HG02840 (cell line): ENCODE data around the gene MINK1.

Source experiments
- ATAC-seq: cut with Tn5 transposase; IDR thresholded peaks from one replicate; pipeline ENCODE4 v1.9.1; 2021; ENCODE audit warnings: mild to moderate bottlenecking, moderate library complexity, moderate number of reproducible peaks; ENCODE audit not compliant: unreplicated experiment, low FRiP score

Gene MINK1

GRCh38 chr17:4944163-4944553 is 111.0 kb downstream of the MINK1 start:
- no peak for ATAC-seq

DNA sequence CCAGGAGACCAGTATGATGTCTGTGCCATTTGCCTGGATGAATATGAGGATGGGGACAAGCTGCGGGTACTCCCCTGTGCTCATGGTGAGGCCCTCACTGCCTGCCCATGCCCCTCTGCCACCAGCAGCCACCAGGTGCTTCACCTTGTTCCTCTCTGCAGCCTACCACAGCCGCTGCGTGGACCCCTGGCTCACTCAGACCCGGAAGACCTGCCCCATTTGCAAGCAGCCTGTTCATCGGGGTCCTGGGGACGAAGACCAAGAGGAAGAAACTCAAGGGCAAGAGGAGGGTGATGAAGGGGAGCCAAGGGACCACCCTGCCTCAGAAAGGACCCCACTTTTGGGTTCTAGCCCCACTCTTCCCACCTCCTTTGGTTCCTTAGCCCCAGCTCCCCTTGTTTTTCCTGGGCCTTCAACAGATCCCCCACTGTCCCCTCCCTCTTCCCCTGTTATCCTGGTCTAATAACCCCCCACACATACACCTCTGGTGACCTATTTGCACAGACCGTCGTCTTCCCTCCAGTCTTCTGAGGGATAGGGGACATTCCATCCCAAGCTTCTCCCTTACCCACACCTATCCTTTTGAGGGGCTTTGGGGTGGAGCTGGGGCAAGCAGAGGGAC is 111.5 kb downstream of the MINK1 start:
- no peak for ATAC-seq

DNA sequence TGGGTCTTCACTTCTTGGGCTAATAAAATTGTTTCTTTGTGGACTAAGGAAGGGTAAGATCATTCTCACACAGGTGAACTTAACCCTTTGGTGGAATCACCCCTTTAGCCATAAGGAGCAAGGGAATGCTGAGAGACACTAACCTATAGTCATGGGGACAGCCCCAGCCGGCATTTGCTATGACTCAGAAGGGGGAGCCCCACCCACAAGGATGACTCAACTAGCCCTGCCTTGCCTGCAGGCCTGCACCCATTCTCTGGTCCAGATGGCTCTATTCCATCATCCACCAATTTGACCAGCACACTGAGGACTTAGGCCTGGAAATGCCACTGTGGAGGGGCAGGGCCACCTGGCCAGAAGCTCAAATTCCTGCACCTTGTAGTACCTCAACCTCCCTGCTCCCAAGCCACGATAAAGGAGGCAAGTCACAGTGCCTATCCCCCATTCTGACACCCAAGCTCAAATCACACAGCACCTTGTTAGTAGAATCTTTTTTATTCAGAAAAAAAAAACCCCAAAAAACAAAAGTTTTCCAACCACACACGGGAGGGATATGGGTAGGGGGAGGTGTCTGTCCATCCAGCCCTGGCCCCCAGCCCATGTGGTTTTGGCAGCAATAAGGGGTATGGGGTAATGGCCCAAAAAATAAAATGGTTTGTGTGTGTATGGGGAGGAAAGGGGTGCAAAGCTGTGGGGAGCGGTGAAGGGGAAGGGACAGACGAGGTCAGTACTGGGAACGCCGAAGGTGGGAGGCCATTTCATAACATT is 112.2 kb downstream of the MINK1 start:
- no peak for ATAC-seq

DNA sequence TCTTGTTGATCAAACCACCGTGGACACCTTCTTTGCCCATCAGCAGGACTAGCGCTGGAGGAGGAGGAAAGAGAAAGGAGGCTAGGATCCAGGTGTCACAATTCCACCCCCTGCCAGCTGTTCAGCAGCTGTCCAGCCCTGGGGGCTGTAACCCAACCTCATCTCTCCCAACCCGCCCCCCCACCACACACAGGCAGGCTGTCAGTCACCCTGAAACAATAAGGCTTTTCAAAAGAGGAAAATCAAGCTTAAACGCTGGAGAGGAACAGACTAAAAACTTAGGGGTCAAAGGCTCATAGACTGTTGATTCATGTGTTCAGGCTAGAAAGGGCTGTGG is 112.8 kb downstream of the MINK1 start:
- ATAC-seq, result no peak

- no peak for ATAC-seq
These were observed 113.3 kb downstream of the MINK1 start for GRCh38 chr17:4946312-4946976.

GRCh38 chr17:4947010-4947410 is 113.9 kb downstream of the MINK1 start:
- ATAC-seq, result no peak
